Left lung (tissue), 14 donors: ENCODE measurements around the gene JPT1. TPM values are rescaled to one million over a fixed set of nuclear protein-coding genes. Genes with fewer than 3 reads are reported as not detected.

Experiments
- ATAC-seq: fragments of 200-7000 bp; cut with Tn5 transposase; one replicate; pipeline ENCODE4 v1.9.1; 2020; ENCODE audit warnings: moderate library complexity
- DNase-seq, 4 donors: peaks; one replicate each; pipeline ENCODE4 v3.0.0-alpha.2; 2013 to 2020
- H3K27ac ChIP-seq, 2 donors: fragments of 200-600 bp; sonication (generic) in 1 of 2; one replicate each; pipeline versions ENCODE4 v1.5.0 to v1.8.0; 2020 to 2021
- H3K27me3 ChIP-seq, 2 donors: fragments of 200-600 bp; sonication (generic) in 1 of 2; one replicate each; pipeline versions ENCODE4 v1.5.0 to v1.8.0; 2020 to 2021
- H3K36me3 ChIP-seq, 2 donors: fragments of 200-600 bp; sonication (generic) in 1 of 2; one replicate each; pipeline versions ENCODE4 v1.5.0 to v1.8.0; 2020 to 2021
- H3K4me1 ChIP-seq, 2 donors: fragments of 200-600 bp; one replicate each; pipeline ENCODE4 v1.8.0; 2021
- H3K4me3 ChIP-seq, 2 donors: fragments of 200-600 bp; sonication (generic) in 1 of 2; one replicate each; pipeline versions ENCODE4 v1.5.0 to v1.8.0; 2020 to 2021; ENCODE audit warnings: mild to moderate bottlenecking in 1 of 2
- H3K9me3 ChIP-seq, 2 donors: fragments of 200-600 bp; sonication (generic) in 1 of 2; one replicate each; pipeline versions ENCODE4 v1.5.0 to v1.8.0; 2020 to 2021
- CTCF ChIP-seq, 2 donors: fragments of 200-600 bp; sonication (generic) in 1 of 2; IDR thresholded peaks; one replicate each; pipeline versions ENCODE4 v1.5.0 to v1.8.0; 2021; ENCODE audit warnings: antibody characterized with exemption in 2 of 2
- intact Hi-C, 2 donors: fragments of 100-400 bp; cut with DNase I; formaldehyde crosslinking; loops; one replicate each; pipeline versions ENCODE4 v1.11.2 to v1.14.2; 2022
- long read RNA-seq, 12 donors: library from polyadenylated mRNA in 2 of 12; unstranded in 2 of 12; transcript quantifications; one replicate each; pipeline ENCODE4 v2.0.0 and lab custom pipeline, GENCODE V29; 2019 to 2026
- polyA plus RNA-seq, 6 donors: library from polyadenylated mRNA; unstranded; fragments of 120-200 nt; gene quantifications; one replicate each; pipeline ENCODE4 v1.2.1, GENCODE V29; 2013; ENCODE audit not compliant: insufficient read length in 6 of 6
- total RNA-seq, 2 donors: library from RNA; stranded (reverse); fragmentation: NEBNext Ultra II Directional; extraction: Animal tissue kit (Norgen Biotek cat#: 25700); gene quantifications; one replicate each; pipeline ENCODE4 v1.2.1, GENCODE V29; 2021
- donor health status: DM: no; HTN: yes; CAD: no.
- donor health status: DM: no; HTN: no; CAD: no.

The JPT1 gene
- total RNA-seq (10 to 100 TPM; 65.0 to 97.8 TPM), polyA plus RNA-seq (100 to 1,000 TPM in 1 of 6 donors, 10 to 100 TPM in 5; 71.4 to 115 (median 87.9) TPM)
- long read RNA-seq, donor 1, partial matches to known transcripts, result 66 of 91 reads
- long read RNA-seq, donor 1, other reads (novel, unspliced or antisense), result 25 of 91 reads
- long read RNA-seq, donor 2, partial matches to known transcripts, result 5 of 32 reads
- long read RNA-seq, donor 2, other reads (novel, unspliced or antisense), result 27 of 32 reads
- long read RNA-seq, donor 3, partial matches to known transcripts, result 0 of 19 reads
- long read RNA-seq, donor 3, other reads (novel, unspliced or antisense), result 19 of 19 reads
- long read RNA-seq, donor 4, partial matches to known transcripts, result 2 of 4 reads
- long read RNA-seq, donor 4, other reads (novel, unspliced or antisense), result 2 of 4 reads
- long read RNA-seq, donor 5, partial matches to known transcripts, result 0 of 20 reads
- long read RNA-seq, donor 5, other reads (novel, unspliced or antisense), result 20 of 20 reads
- long read RNA-seq, donor 6, partial matches to known transcripts, result 174 of 196 reads
- long read RNA-seq, donor 6, other reads (novel, unspliced or antisense), result 22 of 196 reads
- long read RNA-seq, donor 7, result 0 reads
- long read RNA-seq, donor 8, partial matches to known transcripts, result 52 of 58 reads
- long read RNA-seq, donor 8, other reads (novel, unspliced or antisense), result 6 of 58 reads
- long read RNA-seq, donor 9, result 0 reads
- long read RNA-seq, donor 10, result 0 reads
- long read RNA-seq, donor 11, result 0 reads
- long read RNA-seq, donor 12, partial matches to known transcripts, result 0 of 9 reads
- long read RNA-seq, donor 12, other reads (novel, unspliced or antisense), result 9 of 9 reads

GRCh38 chr17:75154195-75155106 lies at the start of gene JPT1:
Gene JPT1, minus strand, starts transcription at chr17:75154512. Its CDS starts 115 bp downstream, at chr17:75154397.
- peak; percentile 95 to 99 (median 97) for DNase-seq
- no peak for TF ChIP-seq CTCF (IDR thresholded peaks at IDR 0.05)
- ATAC-seq, result peak; percentile 99
- H3K4me1 ChIP-seq, result peaks cover 10 to 26% of the 10 kb centered on the region in 2 donors
- intact Hi-C loops, result no loop called here
- no peaks in the 10 kb centered on the region for H3K27me3 ChIP-seq
- no peaks in the 10 kb centered on the region for H3K36me3 ChIP-seq
- H3K4me3 ChIP-seq, result peak within 1 kb of the TSS; percentile 55 to 93
- peak within 1 kb of the TSS; percentile 35 to 87 for H3K27ac ChIP-seq
- no peaks in the 10 kb centered on the region for H3K9me3 ChIP-seq

- H3K4me1 ChIP-seq, result peaks cover 0 to 13% of the 10 kb centered on the region in 2 donors
- TF ChIP-seq CTCF (IDR thresholded peaks at IDR 0.05), result no peak
- H3K9me3 ChIP-seq, result no peaks in the 10 kb centered on the region
- no peak for DNase-seq
- H3K27me3 ChIP-seq, result no peaks in the 10 kb centered on the region
- no peak overlapping the region for H3K4me3 ChIP-seq
- H3K36me3 ChIP-seq, result no peaks in the 10 kb centered on the region
- ATAC-seq, result no peak
- H3K27ac ChIP-seq, result no peak overlapping the region
- intact Hi-C loops, result loop anchor here in 1 of 2 donors (10.0 kb wide), 1 partner anchor 85 kb away; no protein-coding TSS in a partner anchor
Observed at GRCh38 chr17:75199886-75200618, 45.7 kb upstream of the JPT1 start.

GRCh38 chr17:75194879-75195278 lies 40.6 kb upstream of the JPT1 start:
- Histone ChIP-seq H3K4me1 (no peaks in the 10 kb centered on the region), H3K4me3 (no peak overlapping the region), H3K9me3 (no peaks in the 10 kb centered on the region), H3K27ac (no peak overlapping the region), H3K27me3 (no peaks in the 10 kb centered on the region), H3K36me3 (no peaks in the 10 kb centered on the region)
- intact Hi-C loops, result no loop called here
- ATAC-seq (no peak), DNase-seq (no peak)
- TF ChIP-seq CTCF (IDR thresholded peaks at IDR 0.05), result no peak

GRCh38 chr17:75191584-75191983 lies 37.3 kb upstream of the JPT1 start:
- Histone ChIP-seq H3K4me1 (peaks cover 0 to 5% of the 10 kb centered on the region in 2 donors), H3K9me3 (no peaks in the 10 kb centered on the region), H3K27ac (no peak overlapping the region), H3K36me3 (no peaks in the 10 kb centered on the region), H3K27me3 (no peaks in the 10 kb centered on the region), H3K4me3 (no peak overlapping the region)
- DNase-seq, result peak in 1 of 4 donors; percentile 26
- intact Hi-C loops, result no loop called here
- TF ChIP-seq CTCF (IDR thresholded peaks at IDR 0.05), result no peak
- ATAC-seq, result no peak
